Common myeloid progenitor, CD34-positive (primary cell): ENCODE results near the gene PRKCE.

Source experiments
- CTCF ChIA-PET: fragments of 350-600 bp; sonication (Branson Sonifier 250); formaldehyde crosslinking; loops from one replicate; lab custom pipeline; 2021; ENCODE audit warnings: antibody characterized with exemption; lab: Charles Lee
- POLR2A ChIA-PET: fragments of 350-600 bp; sonication (Branson Sonifier 250); formaldehyde crosslinking; loops from one replicate; lab custom pipeline; 2021; ENCODE audit warnings: antibody characterized with exemption; lab: Charles Lee
- DNase-seq, 3 donors: peaks; one replicate each; pipeline versions ENCODE4 v3.0.0 to v3.0.0-alpha.2; 2013
- H3K27ac ChIP-seq, 2 experiments: 1 replicate in 1 of 2; 2 replicates in 1 of 2; pipeline ENCODE4 v1.7.0; 2013; ENCODE audit warnings: inconsistent platforms in 2 of 2, low read length in 2 of 2, mild to moderate bottlenecking in 2 of 2, low read depth in 1 of 2, moderate library complexity in 1 of 2; ENCODE audit not compliant: severe bottlenecking in 2 of 2, insufficient read depth in 1 of 2, poor library complexity in 1 of 2
- H3K27me3 ChIP-seq, 5 experiments: replicated peaks in 2 of 5; 1 replicate in 3 of 5; 2 replicates in 2 of 5; pipeline versions ENCODE4 v1.6.1 to v1.7.0; 2013; ENCODE audit warnings: low read length in 4 of 5, mild to moderate bottlenecking in 2 of 5, moderate library complexity in 2 of 5, inconsistent platforms in 1 of 5; ENCODE audit not compliant: insufficient read depth in 5 of 5, control insufficient read depth in 4 of 5
- H3K36me3 ChIP-seq, 4 experiments: 1 replicate in 2 of 4; 2 replicates in 2 of 4; pipeline versions ENCODE4 v1.6.1 to v1.7.0; 2013; ENCODE audit warnings: low read length in 3 of 4, control low read depth in 1 of 4, mild to moderate bottlenecking in 1 of 4; ENCODE audit not compliant: control insufficient read depth in 4 of 4, insufficient read depth in 4 of 4
- H3K4me1 ChIP-seq, 4 experiments: 1 replicate in 3 of 4; 2 replicates in 1 of 4; pipeline versions ENCODE4 v1.6.1 to v1.7.1; 2013; ENCODE audit warnings: low read length in 3 of 4, mild to moderate bottlenecking in 3 of 4, control low read depth in 1 of 4, inconsistent platforms in 1 of 4, moderate library complexity in 1 of 4; ENCODE audit not compliant: control insufficient read depth in 4 of 4, insufficient read depth in 4 of 4; ENCODE audit errors: control extremely low read depth in 1 of 4
- H3K4me3 ChIP-seq, 7 experiments: 1 replicate in 4 of 7; 2 replicates in 3 of 7; pipeline versions ENCODE4 v1.5.1 to v1.7.0; 2013; ENCODE audit warnings: mild to moderate bottlenecking in 7 of 7, low read length in 6 of 7, moderate library complexity in 6 of 7, inconsistent platforms in 2 of 7, low read depth in 2 of 7, control low read depth in 1 of 7; ENCODE audit not compliant: insufficient read depth in 4 of 7, control insufficient read depth in 1 of 7; ENCODE audit errors: extremely low read depth in 1 of 7
- H3K9me3 ChIP-seq, 5 experiments: 1 replicate in 4 of 5; 2 replicates in 1 of 5; pipeline versions ENCODE4 v1.6.1 to v1.7.1; 2013; ENCODE audit warnings: low read length in 4 of 5, mild to moderate bottlenecking in 2 of 5, inconsistent platforms in 1 of 5, low read depth in 1 of 5, moderate library complexity in 1 of 5; ENCODE audit not compliant: control insufficient read depth in 4 of 5, insufficient read depth in 2 of 5; ENCODE audit errors: control extremely low read depth in 1 of 5
- WGBS: methylation state at CpG from one replicate; pipeline ENCODE4 v1.1.5; 2013; ENCODE audit not compliant: insufficient coverage; 5-methylcytosine and 5-hydroxymethylcytosine counted together

PRKCE gene

DNA sequence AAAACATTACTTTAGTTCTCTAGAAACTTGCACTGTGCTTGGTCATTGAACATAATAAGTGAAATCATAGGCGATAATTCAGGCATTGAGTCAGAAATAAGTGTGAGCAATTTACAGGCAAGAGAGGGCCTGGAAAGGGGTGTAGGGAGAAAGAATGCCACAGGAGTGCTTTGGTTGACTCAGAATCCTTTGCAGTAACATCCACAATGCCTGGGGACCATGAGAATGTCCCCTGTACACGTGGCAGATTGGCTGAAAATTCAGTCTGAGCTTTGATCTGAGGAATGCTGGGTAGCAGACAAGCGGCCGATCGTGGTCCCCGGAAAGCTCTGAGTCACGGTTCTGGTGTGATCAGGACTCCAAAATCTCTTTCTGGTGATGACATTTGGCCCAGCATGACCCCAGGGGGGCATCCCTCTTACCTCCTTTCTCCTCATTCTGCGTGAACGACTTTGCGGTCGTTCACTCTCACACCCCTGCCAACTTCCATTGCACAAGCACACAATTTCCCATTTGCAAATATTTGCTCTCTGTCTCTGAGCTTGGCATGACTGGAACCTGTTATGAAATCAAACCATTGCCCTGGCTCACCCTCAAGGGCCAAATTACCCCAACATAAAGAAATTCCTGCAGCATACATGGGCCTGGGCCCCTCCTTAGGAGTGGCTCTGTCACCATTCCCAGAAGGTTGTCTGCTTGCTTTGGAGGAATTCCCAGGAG lies 340.7 kb downstream of the PRKCE start:
- peaks cover 0 to 2% (median 0%) of the 10 kb centered on the region in 4 experiments for H3K4me1 ChIP-seq
- 98% methylated on average over 6 of the region's 11 CpGs for WGBS
- no peak for DNase-seq
- H3K27ac ChIP-seq = no peak overlapping the region
- ChIA-PET CTCF (interaction anchor here (0.7 to 3.1 kb wide), 8 partner anchors 9 to 470 kb away, joined by 3 to 24 read pairs (median 4); no protein-coding TSS in a partner anchor), POLR2A (no interaction called here)
- H3K36me3 ChIP-seq = peaks cover 0 to 16% (median 5%) of the 10 kb centered on the region in 4 experiments
- H3K4me3 ChIP-seq = no peak overlapping the region
- H3K27me3 ChIP-seq = no peaks in the 10 kb centered on the region
- no peaks in the 10 kb centered on the region for H3K9me3 ChIP-seq

DNA sequence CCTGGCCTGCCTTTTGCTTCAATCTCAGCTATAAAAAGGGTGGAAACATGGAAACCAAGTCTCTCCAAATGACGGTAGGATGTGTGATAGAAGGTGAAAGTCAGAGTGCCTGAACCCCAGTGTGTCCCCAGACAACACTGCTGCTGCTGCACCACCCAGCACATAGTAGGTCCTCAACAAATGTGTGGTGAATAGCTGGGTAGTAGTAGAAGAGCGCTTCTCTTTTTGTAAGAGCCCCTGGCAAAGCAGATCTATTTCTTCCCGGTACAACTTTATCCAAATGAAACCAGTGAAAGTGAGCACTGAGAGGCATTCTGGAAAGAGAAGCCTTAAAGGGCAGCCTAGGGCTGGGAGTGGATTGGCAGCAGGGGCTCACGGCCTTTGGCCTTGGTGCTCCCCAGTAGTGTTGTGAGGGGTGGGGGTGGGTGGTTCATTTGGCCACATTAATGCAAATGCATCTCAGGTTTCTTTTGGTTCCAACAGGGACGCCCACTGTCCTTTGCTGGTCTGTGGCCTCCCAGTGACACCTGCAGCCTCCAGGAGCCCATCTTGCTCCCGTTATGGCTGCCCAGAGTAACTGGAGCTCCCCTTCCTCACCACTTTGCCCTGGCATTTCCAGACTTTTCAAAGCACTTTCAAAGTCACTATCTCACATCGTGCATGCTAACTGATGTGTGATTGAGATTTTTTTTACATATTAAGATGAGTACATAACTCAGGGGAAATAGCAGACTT lies 341.4 kb downstream of the PRKCE start:
- DNase-seq = no peak
- POLR2A ChIA-PET = no interaction called here
- H3K36me3 ChIP-seq = peaks cover 0 to 16% (median 5%) of the 10 kb centered on the region in 4 experiments
- no peaks in the 10 kb centered on the region for H3K9me3 ChIP-seq
- no peak overlapping the region for H3K27ac ChIP-seq
- H3K4me3 ChIP-seq = no peak overlapping the region
- WGBS = 84% methylated on average over 4 of the region's 7 CpGs
- CTCF ChIA-PET = interaction anchor here (0.6 to 3.1 kb wide), 14 partner anchors 10 to 659 kb away, joined by 3 to 24 read pairs (median 4); no protein-coding TSS in a partner anchor
- H3K27me3 ChIP-seq = no peaks in the 10 kb centered on the region
- H3K4me1 ChIP-seq = peaks cover 0 to 2% (median 0%) of the 10 kb centered on the region in 4 experiments

DNA sequence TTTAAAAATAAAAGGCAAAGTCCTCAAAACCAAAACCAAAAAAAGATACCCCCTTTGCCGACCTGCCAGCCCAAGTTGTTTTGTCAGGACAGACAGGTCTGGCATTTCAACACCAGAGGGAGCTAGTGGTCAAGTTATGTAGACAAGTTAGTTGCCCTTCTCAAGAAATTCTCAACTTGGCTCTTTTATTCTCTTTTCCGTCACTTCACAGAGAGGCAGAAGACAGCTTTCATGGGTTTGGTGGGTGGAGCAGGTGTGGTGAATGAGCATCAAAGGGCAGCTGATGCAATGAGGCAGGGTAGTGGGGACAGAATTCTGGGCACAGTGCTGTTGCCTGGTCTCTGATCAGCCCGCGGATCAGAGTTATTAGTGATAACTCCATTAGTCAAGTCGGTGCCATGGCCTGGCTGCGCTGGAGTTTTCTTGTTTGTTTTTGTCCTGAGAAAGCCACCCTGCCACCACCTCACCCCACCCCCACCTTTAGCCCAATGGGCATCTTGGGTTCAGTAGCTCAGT lies 342.1 kb downstream of the PRKCE start:
- Histone ChIP-seq H3K27ac (no peak overlapping the region), H3K4me3 (no peak overlapping the region), H3K27me3 (no peaks in the 10 kb centered on the region), H3K4me1 (peaks cover 0 to 2% (median 0%) of the 10 kb centered on the region in 4 experiments), H3K36me3 (peaks cover 0 to 13% (median 5%) of the 10 kb centered on the region in 4 experiments), H3K9me3 (peaks cover 0 to 2% (median 0%) of the 10 kb centered on the region in 5 experiments)
- ChIA-PET CTCF (interaction anchor here (0.8 to 3.1 kb wide), 10 partner anchors 12 to 658 kb away, joined by 3 to 24 read pairs (median 4); no protein-coding TSS in a partner anchor), POLR2A (no interaction called here)
- 50% methylated on average over 2 of the region's 6 CpGs for WGBS
- peak; percentile 82 to 93 (median 89) for DNase-seq

DNA sequence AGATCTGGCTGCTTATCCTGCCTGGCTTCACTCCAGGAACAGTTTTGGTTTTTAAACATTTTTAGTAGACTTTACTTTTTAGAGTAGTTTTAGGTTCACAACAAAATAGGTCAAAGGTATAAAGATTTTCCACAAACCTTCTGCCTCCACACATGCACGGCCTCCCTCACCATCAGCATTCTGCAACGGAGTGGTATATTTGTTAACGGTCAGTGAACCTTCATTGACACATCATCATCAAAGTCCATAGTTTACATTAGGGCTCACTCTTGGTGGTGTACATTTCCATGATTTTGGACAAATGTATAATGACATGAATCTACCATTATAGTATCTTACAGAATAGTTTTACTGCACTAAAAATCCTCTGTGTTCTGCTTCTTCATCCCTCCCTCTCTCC lies 342.6 kb downstream of the PRKCE start:
- H3K4me3 ChIP-seq = no peak overlapping the region
- peaks cover 0 to 8% (median 5%) of the 10 kb centered on the region in 4 experiments for H3K36me3 ChIP-seq
- ChIA-PET CTCF (interaction anchor here (0.9 to 3.1 kb wide), 8 partner anchors 12 to 658 kb away, joined by 3 to 24 read pairs (median 4); no protein-coding TSS in a partner anchor), POLR2A (no interaction called here)
- WGBS = no CpG with 5 or more reads among the region's 3 CpGs
- no peak overlapping the region for H3K27ac ChIP-seq
- no peaks in the 10 kb centered on the region for H3K27me3 ChIP-seq
- DNase-seq = no peak
- H3K4me1 ChIP-seq = peaks cover 0 to 2% (median 0%) of the 10 kb centered on the region in 4 experiments
- H3K9me3 ChIP-seq = peaks cover 0 to 2% (median 0%) of the 10 kb centered on the region in 5 experiments

DNA sequence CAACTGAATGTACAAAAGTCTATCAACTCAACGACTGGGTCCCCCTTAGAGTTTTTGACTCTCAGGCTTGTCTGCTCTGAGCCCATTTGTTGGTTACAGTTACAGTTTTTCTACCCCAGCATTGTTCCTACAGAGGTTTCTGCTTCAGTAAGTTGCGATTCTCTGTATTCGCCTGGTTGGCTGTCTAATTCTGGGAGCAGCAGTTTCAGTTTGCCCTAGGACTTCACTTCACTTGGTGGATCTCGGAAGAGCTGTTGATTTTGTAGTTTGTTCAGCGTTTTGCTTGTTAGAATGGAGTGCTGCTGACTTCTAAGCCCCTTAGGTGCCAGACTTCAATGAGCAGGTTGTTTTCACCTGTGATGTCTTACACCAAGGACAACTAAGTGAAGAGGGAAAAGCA lies 349.2 kb downstream of the PRKCE start:
- peaks cover 0 to 16% (median 5%) of the 10 kb centered on the region in 4 experiments for H3K36me3 ChIP-seq
- no peak for DNase-seq
- no peaks in the 10 kb centered on the region for H3K27me3 ChIP-seq
- 95% methylated on average over 4 of the region's 5 CpGs for WGBS
- ChIA-PET CTCF (interaction anchor here (1.0 to 1.7 kb wide), 3 partner anchors 11 to 459 kb away, joined by 3 read pairs; no protein-coding TSS in a partner anchor), POLR2A (no interaction called here)
- H3K9me3 ChIP-seq = peaks cover 0 to 2% (median 0%) of the 10 kb centered on the region in 5 experiments
- H3K27ac ChIP-seq = no peak overlapping the region
- no peak overlapping the region for H3K4me3 ChIP-seq
- no peaks in the 10 kb centered on the region for H3K4me1 ChIP-seq

DNA sequence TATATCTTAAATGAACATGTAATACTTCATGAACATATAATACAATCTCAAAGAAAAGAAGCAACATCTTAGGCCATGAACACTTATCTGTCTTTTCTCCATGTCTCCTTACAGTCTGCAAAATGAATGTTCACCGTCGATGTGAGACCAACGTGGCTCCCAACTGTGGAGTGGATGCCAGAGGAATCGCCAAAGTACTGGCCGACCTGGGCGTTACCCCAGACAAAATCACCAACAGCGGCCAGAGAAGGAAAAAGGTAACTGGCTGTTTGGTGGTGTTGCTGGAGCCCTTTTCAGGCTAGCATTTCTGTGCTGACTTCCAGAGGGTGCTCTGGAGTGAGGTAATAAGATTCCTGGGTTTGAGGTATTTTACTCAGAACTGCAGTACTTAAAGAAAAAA lies 349.8 kb downstream of the PRKCE start:
- WGBS = 96% methylated on average over 4 of the region's 7 CpGs
- no peak overlapping the region for H3K27ac ChIP-seq
- CTCF ChIA-PET = interaction anchor here (1.0 to 1.7 kb wide), 2 partner anchors 11 to 458 kb away, joined by 3 read pairs; no protein-coding TSS in a partner anchor
- DNase-seq = no peak
- H3K9me3 ChIP-seq = peaks cover 0 to 2% (median 0%) of the 10 kb centered on the region in 5 experiments
- peaks cover 0 to 16% (median 5%) of the 10 kb centered on the region in 4 experiments for H3K36me3 ChIP-seq
- no peaks in the 10 kb centered on the region for H3K4me1 ChIP-seq
- POLR2A ChIA-PET = no interaction called here
- H3K27me3 ChIP-seq = no peaks in the 10 kb centered on the region
- H3K4me3 ChIP-seq = no peak overlapping the region
